Activated CD4-positive, alpha-beta T cell treated with anti-CD3 and anti-CD28 coated beads, Interleukin-2, Interleukin-6, amounts not matched to agents 100 ng/mL and 50 ng/mL, durations not matched to agents 16 hours and 8 hours (primary cell): ENCODE measurements around the gene TRIM13.
"Not testable (repeated sequence)": the region's sequence is repeated elsewhere in the genome, so short reads cannot be mapped to it uniquely, and the experiment has no call there.

Experiments
- DNase-seq: peaks from one replicate; pipeline ENCODE4 v3.0.0-alpha.2; 2020

The TRIM13 gene

DNA sequence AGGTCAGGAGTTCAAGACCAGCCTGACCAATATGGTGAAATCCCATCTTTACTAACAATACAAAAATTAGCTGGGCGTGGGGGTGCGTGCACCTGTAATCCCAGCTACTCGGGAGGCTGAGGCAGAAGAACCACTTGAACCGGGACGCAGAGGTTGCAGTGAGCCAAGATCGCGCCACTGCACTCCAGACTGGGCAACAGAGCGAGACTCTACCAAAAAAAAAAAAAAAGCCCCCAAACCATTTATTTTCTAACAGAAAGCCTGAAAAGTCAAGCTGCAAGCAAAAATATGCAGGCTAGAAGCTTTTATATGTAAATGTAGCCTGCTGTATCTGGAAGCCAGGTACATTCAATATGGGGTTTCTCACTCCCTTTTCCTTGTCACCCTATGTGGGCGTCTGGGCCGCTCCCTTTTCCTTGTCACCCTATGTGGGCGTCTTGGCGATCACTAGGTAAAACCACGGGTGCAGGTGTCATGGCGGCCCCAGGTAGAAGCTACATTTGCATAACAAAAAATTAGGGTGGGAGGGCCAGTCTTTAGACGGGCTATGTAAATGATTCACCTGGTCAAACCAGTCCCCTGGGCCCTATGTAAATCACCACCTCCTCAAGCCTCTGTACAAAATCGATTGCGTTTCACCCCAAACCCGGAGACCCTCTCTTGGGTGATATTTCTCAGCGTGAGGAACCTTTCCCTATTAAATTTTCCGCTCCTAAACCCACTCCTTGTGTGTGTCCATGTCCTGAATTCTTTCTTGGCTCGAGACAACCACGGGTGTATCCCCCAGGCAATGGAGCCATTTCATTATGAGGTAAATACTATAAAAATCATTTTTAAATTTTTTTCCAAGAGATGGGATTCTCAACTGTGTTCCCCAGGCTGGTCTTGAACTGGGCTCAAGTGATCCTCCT is 2.1 kb downstream of the TRIM13 start:
- no peak for DNase-seq

DNA sequence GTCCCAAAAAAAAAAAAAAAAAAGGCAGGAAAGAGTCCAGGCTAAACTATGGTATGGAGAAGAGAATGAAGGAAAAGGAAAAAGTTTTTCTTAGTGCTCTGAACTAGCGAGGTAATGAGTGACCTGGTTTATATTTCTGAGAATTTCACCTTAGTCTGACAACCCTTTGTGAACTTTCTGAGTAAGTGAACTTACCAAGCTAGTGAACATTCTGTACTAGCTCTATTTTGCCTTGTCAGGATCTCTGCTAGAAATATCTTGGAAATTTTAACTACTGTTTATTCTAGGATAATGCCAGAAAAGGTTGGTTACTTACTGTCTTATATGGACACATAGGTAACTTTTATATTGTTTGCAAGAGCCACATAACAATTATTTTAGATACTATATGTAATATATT is 4.4 kb downstream of the TRIM13 start:
- DNase-seq = no peak

DNA sequence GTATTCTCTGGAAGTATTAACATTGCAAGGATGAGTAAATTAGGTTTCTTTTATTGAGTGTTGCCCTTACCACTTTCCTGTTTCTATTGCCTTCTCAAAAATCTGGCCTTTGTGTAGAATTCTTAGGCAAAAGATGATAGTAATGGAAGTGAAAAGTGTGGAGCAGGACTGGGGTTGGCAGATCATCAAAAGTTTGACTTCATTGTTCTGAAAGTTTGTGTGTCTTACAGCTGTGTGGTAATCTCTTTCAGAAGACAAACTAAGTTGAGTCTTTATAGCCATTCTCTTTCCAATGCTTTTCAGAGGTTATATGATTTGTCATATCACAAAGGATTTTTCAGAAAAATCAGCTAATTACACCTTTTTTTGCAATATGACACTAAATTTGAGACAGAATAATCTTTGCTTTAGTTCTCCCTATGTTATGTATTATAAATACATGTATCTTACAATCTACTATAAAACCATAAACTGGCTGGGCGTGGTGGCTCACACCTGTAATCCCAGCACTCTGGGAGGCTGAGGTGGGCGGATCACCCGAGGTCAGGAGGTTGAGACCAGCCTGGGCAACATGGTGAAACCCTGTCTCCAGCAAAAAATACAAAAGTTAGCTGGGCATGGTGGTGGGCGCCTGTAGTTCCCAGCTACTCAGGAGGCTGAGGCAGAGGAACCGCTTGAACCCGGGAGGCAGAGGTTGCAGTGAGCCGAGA is 9.7 kb downstream of the TRIM13 start:
- no peak for DNase-seq

DNA sequence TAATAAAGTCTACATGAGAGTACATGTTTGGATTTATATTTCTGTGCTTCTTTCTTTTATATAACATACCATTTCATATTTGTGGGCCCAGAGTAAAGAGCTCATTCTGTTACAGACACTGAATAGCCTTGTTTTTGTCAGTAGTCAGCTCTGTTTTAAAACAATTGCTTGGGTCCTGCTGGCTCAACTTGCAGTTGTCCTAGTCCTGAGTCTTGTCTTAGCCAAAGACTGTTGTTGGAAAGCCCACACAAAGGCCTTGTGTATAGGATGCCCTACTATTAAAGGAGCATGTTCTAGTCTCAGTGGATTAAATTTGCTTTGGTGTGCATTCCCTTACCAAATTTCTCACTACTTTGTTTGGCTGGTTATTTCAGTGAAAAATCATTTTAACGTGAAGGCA is 14.6 kb downstream of the TRIM13 start:
- DNase-seq = no peak

DNA sequence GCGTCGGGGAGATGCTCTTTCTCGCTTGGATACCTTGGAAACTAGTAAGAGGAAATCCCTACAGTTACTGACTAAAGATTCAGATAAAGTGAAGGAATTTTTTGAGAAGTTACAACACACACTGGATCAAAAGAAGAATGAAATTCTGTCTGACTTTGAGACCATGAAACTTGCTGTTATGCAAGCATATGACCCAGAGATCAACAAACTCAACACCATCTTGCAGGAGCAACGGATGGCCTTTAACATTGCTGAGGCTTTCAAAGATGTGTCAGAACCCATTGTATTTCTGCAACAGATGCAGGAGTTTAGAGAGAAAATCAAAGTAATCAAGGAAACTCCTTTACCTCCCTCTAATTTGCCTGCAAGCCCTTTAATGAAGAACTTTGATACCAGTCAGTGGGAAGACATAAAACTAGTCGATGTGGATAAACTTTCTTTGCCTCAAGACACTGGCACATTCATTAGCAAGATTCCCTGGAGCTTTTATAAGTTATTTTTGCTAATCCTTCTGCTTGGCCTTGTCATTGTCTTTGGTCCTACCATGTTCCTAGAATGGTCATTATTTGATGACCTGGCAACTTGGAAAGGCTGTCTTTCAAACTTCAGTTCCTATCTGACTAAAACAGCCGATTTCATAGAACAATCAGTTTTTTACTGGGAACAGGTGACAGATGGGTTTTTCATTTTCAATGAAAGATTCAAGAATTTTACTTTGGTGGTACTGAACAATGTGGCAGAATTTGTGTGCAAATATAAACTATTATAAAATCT is 15.7 kb downstream of the TRIM13 start:
- DNase-seq = no peak

DNA sequence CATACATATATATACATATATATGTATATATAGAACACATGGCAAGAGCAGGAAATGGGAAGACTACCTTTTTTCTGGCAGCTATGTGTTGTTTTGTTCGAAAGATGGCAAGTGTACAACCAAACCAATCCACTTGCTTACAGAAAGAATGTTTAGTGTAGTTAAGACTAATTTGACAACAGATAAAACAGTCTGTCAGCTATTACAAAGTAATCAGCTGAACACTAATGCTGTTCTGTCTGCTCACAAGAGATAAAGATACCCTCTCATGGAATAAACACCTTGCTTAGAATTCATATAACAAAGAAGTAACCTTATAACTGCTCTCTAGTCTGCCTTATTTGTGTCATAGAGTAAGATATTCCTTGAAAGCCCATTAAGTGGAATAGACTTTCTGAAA is 17.5 kb downstream of the TRIM13 start:
- no peak for DNase-seq

DNA sequence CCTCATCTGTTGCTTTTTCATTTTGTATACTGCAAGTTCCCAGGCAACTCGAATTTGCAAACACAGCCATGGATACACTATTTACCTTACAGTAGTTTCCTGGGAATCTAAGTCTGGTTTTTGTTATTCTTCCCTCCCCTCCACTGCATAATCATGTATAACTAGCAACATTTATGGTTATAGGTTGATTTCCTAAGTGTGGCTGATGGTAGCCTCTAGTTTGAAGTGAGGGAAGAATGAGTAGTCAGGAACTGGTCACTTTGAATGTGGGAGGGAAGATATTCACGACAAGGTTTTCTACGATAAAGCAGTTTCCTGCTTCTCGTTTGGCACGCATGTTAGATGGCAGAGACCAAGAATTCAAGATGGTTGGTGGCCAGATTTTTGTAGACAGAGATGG is 18.4 kb downstream of the TRIM13 start, which contains the start of gene KCNRG:
KCNRG (plus strand) TSS at position 187 of the 400 bp plus-strand sequence; CDS start at position 237, 50 bp downstream.
- no peak for DNase-seq

DNA sequence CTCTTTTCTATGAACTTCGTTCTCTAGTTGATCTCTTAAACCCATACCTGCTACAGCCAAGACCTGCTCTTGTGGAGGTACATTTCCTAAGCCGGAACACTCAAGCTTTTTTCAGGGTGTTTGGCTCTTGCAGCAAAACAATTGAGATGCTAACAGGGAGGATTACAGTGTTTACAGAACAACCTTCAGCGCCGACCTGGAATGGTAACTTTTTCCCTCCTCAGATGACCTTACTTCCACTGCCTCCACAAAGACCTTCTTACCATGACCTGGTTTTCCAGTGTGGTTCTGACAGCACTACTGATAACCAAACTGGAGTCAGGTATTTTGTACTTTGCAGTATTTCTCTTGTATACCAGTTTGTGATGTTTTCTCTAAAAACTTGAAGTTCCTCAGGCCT is 18.9 kb downstream of the TRIM13 start:
- no peak for DNase-seq

DNA sequence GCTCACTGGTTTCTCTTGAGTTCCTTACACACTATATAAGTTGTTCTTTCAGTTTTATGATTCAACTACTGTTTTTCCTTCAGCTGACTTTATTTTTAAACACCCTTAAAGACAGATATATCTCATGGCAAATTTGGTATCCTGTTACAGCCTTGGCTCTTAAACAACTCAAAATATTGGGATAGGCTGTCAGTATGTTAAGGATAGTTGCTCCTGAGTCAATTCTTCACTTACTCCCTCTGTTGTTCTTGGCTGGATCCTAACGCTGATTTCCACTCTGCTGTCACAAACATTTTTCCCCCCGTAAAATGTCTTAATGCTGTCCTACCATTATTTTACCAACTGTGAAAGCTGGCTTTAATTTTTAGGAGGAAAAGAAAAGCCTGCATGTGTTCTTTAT is 19.6 kb downstream of the TRIM13 start:
- no peak for DNase-seq

DNA sequence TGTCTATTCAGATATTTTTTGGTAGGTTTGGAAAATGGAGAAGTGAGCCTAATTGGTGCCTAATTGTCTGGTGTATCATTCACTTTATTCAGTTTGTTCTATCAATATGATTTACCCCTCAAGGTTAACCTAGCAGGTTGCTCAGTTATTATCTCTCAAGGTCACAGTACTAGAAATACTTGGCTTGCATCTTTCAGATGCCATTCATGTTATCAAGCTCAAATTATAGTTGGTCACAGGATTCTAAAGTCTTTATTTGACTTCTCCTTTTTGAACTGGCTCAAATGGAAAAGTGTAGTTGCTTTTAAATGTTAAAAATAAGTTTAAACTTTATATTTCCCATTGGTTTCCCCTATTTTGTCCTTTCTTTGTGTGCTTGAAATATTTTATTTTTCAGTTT is 21.0 kb downstream of the TRIM13 start:
- DNase-seq = no peak

DNA sequence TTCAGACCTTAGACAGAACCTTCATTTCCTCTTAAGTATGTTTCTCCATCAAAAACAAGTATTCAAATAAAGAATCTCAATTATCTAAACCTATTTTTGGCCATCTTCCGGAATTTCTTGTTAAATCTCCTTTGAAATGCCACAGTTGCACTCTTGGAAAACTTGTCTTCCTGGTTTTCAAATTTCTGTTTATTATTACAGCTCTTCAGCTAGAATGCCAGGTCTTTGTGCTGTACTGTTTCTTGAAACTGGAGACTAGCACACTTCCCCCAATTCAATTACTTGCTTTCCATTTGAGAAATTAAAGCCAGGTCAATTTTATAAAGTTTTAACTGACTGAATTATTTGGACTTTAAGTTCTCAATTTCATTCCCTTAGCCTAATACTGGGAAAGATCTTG is 28.6 kb downstream of the TRIM13 start:
- DNase-seq = no peak

DNA sequence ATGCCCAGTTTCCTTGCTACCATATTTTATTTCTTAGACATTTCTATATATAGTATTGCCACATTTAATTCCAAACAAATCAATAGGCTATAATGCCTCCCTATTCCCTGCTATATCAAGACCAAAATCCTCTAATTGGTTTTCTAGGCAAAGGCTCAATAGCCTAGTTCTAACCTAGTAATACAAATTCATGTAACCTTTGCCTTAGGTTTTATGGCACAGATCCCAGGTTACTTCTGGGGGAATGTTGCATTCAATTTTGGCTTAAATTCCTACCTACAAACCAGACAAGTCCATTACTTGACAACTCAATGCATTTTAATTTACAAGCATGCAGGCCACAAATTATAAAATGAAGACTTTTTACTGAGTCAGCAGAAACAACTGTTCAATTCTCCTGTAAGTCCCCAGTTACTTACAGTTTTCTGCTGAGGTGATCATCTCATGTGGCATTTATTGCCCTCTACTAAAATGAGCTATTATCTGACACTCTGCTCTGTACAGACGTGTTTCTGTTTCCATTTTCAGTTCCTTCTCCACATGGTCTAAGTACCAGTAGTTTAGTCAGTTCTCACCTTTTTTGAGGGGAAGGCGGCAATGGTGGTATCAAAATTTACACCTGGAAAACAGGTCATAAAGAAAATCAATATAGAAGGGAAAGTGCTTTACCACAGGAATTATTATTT is 30.1 kb downstream of the TRIM13 start:
- DNase-seq = no peak

DNA sequence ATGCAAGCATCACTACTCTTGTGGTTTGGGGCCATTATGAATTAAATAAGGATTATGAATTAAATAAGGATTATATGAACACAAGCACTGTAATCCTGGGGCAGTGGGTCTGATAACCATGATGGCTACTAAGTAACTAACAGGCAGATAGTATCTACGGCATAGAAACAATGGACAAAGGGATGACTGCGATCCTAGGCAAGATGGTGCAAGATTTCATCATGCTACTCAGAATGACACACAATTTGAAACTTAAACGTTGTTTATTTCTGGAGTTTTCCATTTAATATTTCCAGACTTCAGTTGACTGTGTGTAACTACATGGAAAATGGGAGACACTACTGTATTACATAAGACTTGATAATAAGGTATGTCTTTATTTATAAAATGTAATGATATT is 33.5 kb downstream of the TRIM13 start:
- no peak for DNase-seq

DNA sequence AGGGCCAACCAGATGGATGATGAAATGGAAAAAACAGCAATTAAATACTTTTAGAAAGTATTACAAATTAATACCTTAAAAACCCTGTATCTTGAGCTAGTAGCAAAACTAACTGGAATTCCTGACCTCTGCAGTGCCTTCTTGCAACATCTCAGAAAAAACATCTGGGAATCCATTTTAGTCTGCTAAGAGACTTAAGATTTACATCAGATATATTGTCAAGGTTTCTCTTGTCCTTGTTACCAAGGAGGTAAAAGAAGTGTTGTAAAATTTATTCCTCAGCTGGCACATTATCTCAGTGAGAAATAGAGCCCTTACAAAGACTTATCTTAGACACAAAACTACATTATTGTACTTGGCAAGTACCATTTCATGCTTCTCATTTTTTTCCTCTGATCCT is 36.9 kb downstream of the TRIM13 start:
- no peak for DNase-seq

DNA sequence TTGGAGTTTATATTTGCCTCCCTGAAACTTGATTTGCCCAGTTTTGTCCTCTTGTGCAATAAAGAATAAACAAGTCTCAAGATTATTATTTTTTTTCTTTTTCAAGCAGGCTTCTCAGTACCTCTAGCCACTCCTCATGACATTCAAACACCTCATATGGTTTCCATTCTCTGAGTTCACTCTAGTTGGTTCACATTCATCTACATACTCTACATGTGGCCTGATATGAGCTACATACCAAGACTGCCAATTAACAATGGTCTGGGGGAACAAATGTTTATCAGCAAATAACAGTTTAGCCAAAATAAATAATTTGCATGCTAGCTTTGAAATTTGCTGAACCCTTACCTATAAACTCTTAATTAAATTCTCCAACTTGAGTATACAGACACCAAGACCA is 40.9 kb downstream of the TRIM13 start:
- DNase-seq = no peak

DNA sequence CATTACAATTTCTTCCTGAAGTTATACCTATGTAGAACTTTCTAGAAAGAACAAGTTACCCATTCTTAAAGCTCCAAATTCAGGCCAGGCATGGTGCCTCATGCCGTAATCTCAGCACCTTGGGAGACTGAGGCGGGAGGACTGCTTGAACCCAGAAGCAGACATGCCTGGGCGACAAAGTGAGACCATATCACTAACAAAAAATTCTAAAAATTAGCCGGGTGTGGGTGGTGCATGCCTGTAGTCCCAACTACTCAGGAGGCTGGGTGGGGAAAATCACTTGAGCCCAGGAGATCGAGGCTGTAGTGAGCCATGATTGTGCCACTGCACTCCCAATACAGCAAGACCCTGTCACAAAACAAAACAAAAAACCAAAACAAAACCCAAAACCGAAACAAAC is 41.4 kb downstream of the TRIM13 start:
- no peak for DNase-seq

DNA sequence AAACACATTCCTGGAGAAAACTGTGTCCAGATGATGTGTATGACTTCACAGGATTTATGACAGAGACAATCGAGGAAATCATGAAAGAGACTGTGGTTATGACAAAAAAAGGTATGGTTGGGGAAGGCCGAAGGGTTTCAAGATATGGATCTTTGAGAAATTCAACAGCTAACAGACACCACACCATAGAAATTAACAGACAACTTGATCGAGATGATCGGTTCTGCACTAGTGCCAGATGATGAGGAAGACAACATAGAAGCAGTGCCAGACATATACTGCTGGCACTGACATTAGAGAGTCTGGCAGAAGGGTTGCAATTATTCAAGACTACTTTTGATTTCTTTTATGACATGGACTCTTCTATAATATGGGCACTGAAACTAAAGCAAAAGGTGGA is 55.6 kb downstream of the TRIM13 start:
- DNase-seq = no peak

DNA sequence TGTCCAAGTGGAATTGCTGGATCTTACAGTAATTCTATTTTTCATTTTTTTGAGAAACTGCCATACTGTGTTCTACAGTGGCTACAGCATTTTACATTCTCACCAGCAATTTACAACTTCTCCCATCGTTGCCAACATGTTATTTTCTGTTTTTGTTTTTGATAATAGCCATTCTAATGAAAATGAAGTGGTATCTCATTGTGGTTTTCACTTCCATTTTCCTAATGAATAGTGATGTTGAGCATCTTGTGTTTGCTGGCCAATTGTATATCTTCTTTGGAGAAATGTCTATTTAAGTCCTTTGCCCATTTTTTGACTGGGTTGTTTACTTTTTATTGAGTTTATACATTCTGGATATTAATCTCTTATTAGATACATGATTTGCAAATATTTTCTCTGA is 57.0 kb downstream of the TRIM13 start:
- no peak for DNase-seq

DNA sequence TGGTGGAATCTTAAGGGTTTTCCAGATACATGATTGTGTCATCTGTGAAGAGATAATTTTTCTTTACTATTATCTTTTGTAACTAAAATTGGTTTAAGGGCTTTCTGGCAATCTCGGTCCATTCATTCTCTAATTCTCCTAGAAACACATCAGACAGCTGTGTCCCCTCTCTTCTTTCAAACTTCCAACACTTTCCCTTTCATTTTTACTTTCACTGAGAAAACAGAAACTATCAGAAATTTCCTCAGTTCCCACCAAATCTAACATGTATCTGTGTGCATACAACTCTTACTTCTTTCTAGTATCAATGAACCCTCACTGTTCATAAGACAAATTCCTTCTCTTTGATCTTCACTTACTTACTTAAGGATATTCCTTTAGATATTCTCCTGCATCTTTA is 58.6 kb downstream of the TRIM13 start:
- DNase-seq = no peak

DNA sequence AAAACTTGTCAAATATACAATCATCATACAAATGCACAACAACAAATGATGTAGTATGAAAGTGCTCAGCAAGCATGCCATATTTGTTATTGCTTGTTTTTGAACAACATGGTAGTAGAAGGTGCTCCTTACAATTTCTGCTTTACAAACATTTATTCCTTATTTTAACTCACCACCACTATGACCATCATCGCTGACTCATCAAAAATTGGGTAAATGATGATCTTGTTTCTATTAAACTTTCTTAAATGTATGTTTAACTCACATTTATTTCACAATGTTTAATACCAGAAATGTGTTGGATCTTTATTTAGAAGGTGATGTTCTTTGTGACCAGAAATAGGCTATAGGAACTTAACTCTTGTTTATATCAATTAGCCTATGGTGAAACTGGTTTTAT is 63.9 kb downstream of the TRIM13 start:
- no peak for DNase-seq

DNA sequence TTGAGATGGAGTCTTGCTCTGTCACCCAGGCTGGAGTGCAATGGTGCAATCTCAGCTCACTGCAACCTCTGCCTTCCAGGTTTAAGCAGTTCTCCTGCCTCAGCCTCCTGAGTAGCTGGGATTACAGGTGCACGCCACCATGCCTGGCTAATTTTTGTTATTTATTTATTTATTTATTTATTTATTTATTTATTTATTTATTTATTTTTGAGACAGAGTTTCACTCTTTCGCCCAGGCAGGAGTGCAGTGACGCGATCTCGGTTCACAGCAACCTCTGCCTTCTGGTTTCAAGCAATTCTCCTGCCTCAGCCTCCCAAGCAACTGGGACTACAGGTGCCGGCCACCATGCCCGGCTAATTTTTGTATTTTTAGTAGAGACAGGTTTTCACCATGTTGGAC is 65.5 kb downstream of the TRIM13 start:
- DNase-seq = not testable (repeated sequence)

DNA sequence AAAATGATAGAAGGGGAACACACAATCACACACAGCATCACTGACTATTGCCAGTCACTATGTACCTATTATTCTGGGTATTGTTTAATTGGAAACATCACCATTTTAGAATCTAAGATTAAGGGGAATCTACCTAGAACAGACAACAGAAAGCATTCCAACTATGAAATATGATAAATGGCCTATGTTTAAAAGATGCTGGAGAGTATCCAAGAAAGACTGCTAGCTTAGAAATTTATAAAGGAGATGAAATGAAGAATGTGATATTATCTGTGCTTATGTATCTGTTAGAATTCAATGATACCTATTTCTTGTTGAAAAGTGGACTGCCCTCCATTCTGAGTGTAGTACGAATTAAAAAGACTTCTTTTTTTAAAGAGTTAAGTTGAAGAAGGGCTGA is 68.9 kb downstream of the TRIM13 start:
- DNase-seq = no peak
